ENCODE results near the gene DLX6.

Gene DLX6

GRCh38 chr7:97021747-97022490 is 16.6 kb downstream of the DLX6 start:
- Histone ChIP-seq H3K4me1 (ENCODE audit: insufficient read depth, low read length) (no peaks in the 10 kb centered on the region), H3K27me3 (ENCODE audit: insufficient read depth, low read length, poor library complexity) (peaks cover 5% of the 10 kb centered on the region), H3K9ac (ENCODE audit: low read depth, low read length) (no peak overlapping the region)

GRCh38 chr7:97022491-97023306 is 17.3 kb downstream of the DLX6 start:
- no peak overlapping the region for H3K9ac ChIP-seq (ENCODE audit: low read depth, low read length)
- TF ChIP-seq, protein P1, sequence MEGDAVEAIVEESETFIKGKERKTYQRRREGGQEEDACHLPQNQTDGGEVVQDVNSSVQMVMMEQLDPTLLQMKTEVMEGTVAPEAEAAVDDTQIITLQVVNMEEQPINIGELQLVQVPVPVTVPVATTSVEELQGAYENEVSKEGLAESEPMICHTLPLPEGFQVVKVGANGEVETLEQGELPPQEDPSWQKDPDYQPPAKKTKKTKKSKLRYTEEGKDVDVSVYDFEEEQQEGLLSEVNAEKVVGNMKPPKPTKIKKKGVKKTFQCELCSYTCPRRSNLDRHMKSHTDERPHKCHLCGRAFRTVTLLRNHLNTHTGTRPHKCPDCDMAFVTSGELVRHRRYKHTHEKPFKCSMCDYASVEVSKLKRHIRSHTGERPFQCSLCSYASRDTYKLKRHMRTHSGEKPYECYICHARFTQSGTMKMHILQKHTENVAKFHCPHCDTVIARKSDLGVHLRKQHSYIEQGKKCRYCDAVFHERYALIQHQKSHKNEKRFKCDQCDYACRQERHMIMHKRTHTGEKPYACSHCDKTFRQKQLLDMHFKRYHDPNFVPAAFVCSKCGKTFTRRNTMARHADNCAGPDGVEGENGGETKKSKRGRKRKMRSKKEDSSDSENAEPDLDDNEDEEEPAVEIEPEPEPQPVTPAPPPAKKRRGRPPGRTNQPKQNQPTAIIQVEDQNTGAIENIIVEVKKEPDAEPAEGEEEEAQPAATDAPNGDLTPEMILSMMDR (IDR thresholded peaks at IDR 0.05; ENCODE audit: borderline replicate concordance, extremely low read depth, low read length, poor library complexity, severe bottlenecking), result no peak
- no peak for TF ChIP-seq EZH2 (IDR thresholded peaks at IDR 0.05; ENCODE audit: borderline replicate concordance, low read depth, low read length, severe bottlenecking)
- no peaks in the 10 kb centered on the region for H3K36me3 ChIP-seq (ENCODE audit: insufficient read depth, low read length)
- H3K9me3 ChIP-seq (ENCODE audit: insufficient read depth, low read length, severe bottlenecking), result no peaks in the 10 kb centered on the region
- H3K27me3 ChIP-seq (ENCODE audit: insufficient read depth, low read length, poor library complexity), result peaks cover 5% of the 10 kb centered on the region
- H3K79me2 ChIP-seq (ENCODE audit: insufficient read depth, low read length), result no peaks in the 10 kb centered on the region
- ATAC-seq (ENCODE audit: insufficient read depth, low read depth) (no peak), DNase-seq (no peak)
- H3K4me1 ChIP-seq (ENCODE audit: insufficient read depth, low read length), result no peaks in the 10 kb centered on the region
- H4K20me1 ChIP-seq (ENCODE audit: insufficient read depth, low read length), result no peaks in the 10 kb centered on the region
- H3K27ac ChIP-seq (ENCODE audit: low read length), result no peak overlapping the region
- H2AFZ ChIP-seq (ENCODE audit: low read depth, low read length), result no peak overlapping the region
- H3K4me3 ChIP-seq (ENCODE audit: low read depth in 1 of 2, low read length in 2 of 2), result no peak overlapping the region
- no peak overlapping the region for H3K4me2 ChIP-seq (ENCODE audit: insufficient read depth, low read length)

More at GRCh38 chr7:97021747-97022490, 16.6 kb downstream of the DLX6 start:
- Histone ChIP-seq H3K79me2 (ENCODE audit: insufficient read depth, low read length) (no peaks in the 10 kb centered on the region), H3K36me3 (ENCODE audit: insufficient read depth, low read length) (no peaks in the 10 kb centered on the region), H3K4me2 (ENCODE audit: insufficient read depth, low read length) (no peak overlapping the region), H3K9me3 (ENCODE audit: insufficient read depth, low read length, severe bottlenecking) (no peaks in the 10 kb centered on the region), H3K4me3 (ENCODE audit: low read depth in 1 of 2, low read length in 2 of 2) (no peak overlapping the region), H3K27ac (ENCODE audit: low read length) (no peak overlapping the region), H2AFZ (ENCODE audit: low read depth, low read length) (no peak overlapping the region), H4K20me1 (ENCODE audit: insufficient read depth, low read length) (no peaks in the 10 kb centered on the region)
- ATAC-seq (ENCODE audit: insufficient read depth, low read depth) (no peak), DNase-seq (no peak)
- TF ChIP-seq, protein P1 (IDR thresholded peaks at IDR 0.05; ENCODE audit: borderline replicate concordance, extremely low read depth, low read length, poor library complexity, severe bottlenecking), result no peak
- no peak for TF ChIP-seq EZH2 (IDR thresholded peaks at IDR 0.05; ENCODE audit: borderline replicate concordance, low read depth, low read length, severe bottlenecking)

GRCh38 chr7:97024209-97025129 is 19.1 kb downstream of the DLX6 start, which contains the start of gene DLX5:
TSS of gene DLX5 (minus strand) at chr7:97024831. CDS start at chr7:97024623, 208 bp downstream.
- no peaks in the 10 kb centered on the region for H4K20me1 ChIP-seq (ENCODE audit: insufficient read depth, low read length)
- H3K36me3 ChIP-seq (ENCODE audit: insufficient read depth, low read length), result no peaks in the 10 kb centered on the region
- H3K9me3 ChIP-seq (ENCODE audit: insufficient read depth, low read length, severe bottlenecking), result no peaks in the 10 kb centered on the region
- no peak for TF ChIP-seq EZH2 (IDR thresholded peaks at IDR 0.05; ENCODE audit: borderline replicate concordance, low read depth, low read length, severe bottlenecking)
- TF ChIP-seq, protein P1 (IDR thresholded peaks at IDR 0.05; ENCODE audit: borderline replicate concordance, extremely low read depth, low read length, poor library complexity, severe bottlenecking), result no peak
- H3K27ac ChIP-seq (ENCODE audit: low read length), result no peak within 1 kb of the TSS
- H3K27me3 ChIP-seq (ENCODE audit: insufficient read depth, low read length, poor library complexity), result peaks cover 5% of the 10 kb centered on the region
- H2AFZ ChIP-seq (ENCODE audit: low read depth, low read length), result no peak within 1 kb of the TSS
- H3K4me3 ChIP-seq (ENCODE audit: low read depth in 1 of 2, low read length in 2 of 2), result no peak within 1 kb of the TSS
- no peak within 1 kb of the TSS for H3K4me2 ChIP-seq (ENCODE audit: insufficient read depth, low read length)
- no peak for ATAC-seq (ENCODE audit: insufficient read depth, low read depth)
- H3K79me2 ChIP-seq (ENCODE audit: insufficient read depth, low read length), result no peaks in the 10 kb centered on the region
- H3K4me1 ChIP-seq (ENCODE audit: insufficient read depth, low read length), result no peaks in the 10 kb centered on the region
- DNase-seq, result no peak
- no peak within 1 kb of the TSS for H3K9ac ChIP-seq (ENCODE audit: low read depth, low read length)

Data from DND-41 (cell line).